NCI-H1417 treated with DMSO at 0.1 percent for 48 hours (cell line): Measurements from ENCODE around the gene AVEN.
"Not testable (repeated sequence)": the region's sequence is repeated elsewhere in the genome, so short reads cannot be mapped to it uniquely, and the experiment has no call there.

Experiments
- DNase-seq: peaks from one replicate; lab custom pipeline; 2025; lab: John Stamatoyannopoulos, UW

The AVEN gene

DNA sequence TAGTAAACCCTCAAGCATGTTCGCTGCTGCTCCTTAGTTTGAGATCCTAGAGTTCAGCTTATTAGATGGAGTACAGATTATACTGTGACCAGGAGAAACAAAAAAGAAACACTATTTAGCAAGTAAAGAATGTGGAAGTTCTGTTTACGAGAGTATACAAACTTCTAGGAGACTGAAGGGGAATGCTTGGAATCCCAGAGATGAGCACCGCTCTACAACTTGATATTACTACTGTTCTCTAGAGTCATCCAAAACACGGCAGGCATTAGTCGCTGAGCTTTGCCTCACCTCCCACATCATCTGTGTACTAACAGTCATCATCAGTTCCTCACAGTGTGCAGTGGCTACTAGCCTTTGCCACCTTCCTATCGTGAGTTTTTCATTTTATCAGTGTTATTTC lies 192.1 kb downstream of the AVEN start:
- DNase-seq: no peak

DNA sequence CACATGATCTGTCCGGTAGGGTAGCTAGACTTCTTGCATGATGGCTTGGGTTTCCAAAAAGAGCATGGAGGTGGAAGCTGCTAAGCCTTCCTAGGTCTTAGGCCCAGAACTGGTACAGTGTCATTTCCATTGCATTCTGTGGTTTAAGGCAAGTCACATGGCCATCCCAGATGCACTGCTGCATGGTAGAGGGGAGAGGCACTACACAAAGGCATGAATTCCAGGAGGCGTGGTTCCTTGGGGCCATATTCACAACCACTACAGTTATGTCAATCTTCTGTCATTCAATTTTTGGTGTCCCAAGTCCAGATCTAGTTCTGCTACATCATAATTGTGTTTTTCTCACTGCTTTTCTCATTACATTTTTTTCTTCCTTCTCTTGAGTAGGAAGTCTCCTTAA lies 192.9 kb downstream of the AVEN start:
- DNase-seq: no peak

DNA sequence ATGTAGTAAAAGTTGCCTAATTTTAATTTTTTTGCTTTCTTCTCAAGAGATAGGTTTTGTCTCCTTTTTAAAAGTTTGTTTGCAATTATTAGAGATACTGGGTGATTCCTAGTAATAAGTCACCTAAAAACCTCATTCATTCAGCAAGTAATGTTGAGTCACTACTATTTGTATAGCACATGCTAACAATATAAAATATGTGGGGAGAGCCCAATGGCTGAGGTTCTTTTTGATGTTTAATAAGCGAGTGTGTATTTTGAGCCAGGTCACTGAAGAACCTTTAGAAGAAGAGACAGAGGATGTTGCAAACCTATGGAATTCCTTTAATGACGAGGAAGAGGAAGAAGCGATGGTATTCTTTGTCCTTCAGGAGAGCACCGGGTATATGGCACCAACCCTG lies 194.4 kb downstream of the AVEN start:
- DNase-seq: no peak

DNA sequence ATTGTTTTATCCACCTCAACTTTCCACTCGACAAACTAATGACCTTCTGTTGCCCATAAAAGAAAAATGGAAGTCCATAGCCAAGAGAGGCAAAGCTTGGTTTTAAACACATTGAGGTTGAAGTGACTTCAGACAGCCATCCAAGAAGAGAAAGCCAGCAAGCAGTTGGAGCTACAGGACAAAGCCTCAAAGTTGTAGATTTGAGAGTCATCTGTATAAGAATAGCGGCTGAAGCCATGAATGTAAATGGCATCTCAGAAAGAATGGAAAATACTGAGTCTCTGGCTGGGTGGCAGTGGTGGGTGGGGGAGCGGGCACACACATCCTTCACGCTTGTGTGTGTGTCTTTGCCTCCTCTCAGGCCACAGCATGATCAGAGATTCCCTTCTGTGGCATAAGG lies 194.8 kb downstream of the AVEN start:
- DNase-seq: no peak

- no peak for DNase-seq
Observed at GRCh38 chr15:33840615-33841014, 198.4 kb downstream of the AVEN start.

DNA sequence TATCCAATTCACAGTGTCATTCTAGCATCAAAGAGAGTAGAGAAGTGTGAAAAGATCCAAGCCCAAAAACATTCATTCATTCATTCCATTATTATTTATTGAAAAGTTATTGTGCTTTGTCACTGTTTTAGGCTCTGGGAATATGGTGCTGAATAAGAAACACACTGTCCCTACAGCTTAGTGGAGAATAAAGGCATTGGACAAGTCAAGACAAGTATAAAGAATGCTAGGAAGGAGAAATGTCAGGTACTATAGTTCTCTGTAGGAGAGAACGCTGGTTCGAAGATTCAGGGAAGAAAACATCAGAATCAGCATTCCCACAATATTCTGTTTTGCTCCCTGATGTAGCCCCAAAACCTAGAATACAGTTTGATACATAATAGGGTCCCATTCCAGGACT lies 199.5 kb downstream of the AVEN start:
- DNase-seq: no peak

GRCh38 chr15:33837294-33837693 lies 201.7 kb downstream of the AVEN start:
- DNase-seq: no peak

DNA sequence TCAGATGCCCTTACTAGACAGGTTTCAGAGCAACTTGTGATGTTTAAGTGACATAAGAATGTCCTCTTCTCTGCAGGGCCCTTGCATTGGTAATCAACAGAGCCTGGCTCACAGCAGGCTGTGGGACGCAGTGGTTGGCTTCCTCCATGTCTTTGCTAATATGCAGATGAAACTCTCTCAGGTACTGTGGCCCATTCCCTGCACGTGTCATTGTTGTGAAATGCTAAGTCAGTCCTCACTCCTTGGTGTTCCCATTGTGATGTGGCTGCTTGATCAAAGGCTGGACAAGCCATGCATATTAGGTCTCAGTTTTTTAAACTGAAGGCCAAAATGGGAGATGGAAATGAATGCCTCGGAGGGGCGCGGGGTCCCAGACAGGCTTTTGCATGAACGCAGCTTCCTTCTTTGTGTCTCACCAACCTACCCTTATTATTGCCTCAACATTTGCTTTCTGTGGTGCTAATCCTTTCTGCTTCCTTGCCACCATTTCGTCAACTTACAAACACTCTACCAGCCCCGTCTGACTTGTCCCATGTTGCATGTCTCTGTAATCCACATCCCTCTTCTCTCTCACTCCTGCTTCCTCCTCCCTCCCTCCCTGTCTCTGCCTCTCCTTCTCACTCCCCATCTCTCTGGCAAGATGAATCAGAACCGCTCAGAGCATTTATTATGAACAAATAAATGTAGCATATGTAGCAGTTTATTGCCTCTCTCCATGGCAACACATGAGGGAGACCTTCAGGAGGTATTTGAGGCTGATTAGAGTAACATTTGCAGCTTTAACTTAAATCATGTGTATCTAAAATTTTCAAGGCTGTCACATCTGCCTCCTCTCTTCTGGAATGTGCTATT lies 203.9 kb downstream of the AVEN start:
- no peak for DNase-seq

GRCh38 chr15:33831646-33832045 lies 207.4 kb downstream of the AVEN start:
- no peak for DNase-seq

DNA sequence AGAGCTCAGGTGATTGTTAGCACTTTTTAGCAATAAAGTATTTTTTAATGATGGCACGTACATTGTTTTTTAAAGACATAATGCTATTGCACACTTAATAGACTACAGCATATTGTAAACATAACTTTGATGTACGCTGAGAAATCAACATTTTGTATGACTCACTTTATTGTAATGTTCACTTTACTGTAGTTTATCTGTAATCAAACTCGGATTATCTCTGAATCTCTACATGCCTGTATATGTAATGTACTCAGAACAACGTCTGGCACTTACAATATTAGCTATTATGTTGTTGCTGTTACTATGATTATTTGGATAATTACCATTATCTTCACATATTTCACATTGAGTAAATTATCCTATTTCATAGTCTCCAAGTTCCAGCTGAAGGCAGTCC lies 208.7 kb downstream of the AVEN start:
- no peak for DNase-seq

GRCh38 chr15:33826201-33826600 lies 212.8 kb downstream of the AVEN start:
- no peak for DNase-seq

DNA sequence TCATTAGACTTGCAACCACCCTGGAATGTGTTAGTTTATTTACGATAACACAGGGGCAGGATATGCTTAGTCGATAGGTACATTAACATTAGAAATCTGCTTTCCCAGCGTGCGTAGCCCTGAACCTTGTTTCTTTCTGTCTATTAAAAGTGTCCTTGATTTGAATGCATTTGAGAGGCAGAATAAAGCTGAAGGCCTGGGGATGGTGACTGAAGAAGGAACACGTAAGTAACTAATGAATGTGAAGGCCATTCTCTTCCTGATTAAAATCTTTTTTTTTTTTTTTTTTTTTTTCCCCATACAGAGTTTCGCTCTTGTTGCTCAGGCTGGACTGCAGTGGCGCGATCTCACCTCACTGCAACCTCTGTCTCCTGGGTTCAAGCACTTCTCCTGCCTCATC lies 213.6 kb downstream of the AVEN start:
- no peak for DNase-seq

DNA sequence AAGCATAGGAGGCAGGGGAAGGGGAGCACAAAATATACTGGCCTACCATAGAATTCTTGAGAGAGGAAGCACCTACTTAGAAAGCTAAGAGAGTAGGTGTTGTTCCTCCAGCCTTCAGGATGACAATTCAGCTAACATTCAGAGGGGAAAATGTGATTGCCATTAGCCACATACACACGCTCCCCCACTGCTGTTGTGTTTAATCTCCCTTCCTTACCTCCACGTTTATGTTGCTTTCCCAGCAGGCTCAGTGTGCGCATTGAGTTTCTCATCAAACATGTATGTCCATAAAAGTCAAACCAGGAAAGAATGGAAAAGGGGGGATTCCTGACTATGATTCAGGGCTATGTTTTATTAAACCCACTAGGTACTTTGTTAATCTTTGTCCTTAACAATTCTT lies 215.9 kb downstream of the AVEN start:
- no peak for DNase-seq

DNA sequence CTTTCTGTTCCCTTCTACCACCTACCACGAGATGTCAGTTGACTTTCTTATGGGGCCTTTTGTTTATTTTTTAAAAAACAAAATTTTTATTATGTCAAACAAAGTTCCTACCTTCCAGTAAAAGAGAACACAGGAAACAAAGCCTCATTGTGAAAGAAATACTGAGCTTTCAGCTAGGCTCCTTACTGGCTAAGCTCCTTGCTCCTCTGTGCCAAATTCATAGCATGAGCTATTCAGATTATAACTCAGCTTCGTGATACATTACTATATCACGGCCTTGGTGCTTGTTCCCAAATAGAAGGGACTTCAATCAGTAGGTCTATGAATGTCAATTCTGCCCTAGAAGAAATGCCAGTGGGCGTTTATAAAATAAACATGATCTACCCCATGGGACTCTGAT lies 216.5 kb downstream of the AVEN start:
- DNase-seq: no peak

DNA sequence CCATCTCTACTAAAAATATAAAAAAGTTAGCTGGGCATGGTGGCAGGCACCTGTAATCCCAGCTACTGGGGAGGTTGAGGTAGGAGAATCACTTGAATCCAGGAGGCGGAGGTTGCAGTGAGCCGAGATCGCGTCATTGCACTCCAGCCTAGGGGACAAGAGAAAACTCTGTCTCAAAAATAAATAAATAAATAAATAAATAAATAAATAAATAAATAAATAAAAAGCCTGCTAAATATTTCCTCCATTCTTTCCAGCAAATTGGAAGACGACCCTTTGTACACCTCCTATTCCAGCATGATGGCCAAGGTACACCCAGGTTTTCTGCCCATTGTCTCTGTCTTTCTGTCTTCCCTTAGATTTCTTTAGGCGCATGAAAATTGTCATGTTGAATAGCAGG lies 219.5 kb downstream of the AVEN start:
- DNase-seq: not testable (repeated sequence)
